Neural crest cell (in vitro differentiated cells): Measurements from ENCODE around the gene CIAO2B. TPM values are rescaled to one million over a fixed set of nuclear protein-coding genes. Genes with fewer than 3 reads are reported as not detected.

Experiments used
- DNase-seq: peaks from one replicate; pipeline ENCODE4 v3.0.0; 2021; ENCODE audit warnings: low read depth, mixed read lengths, low spot score
- H3K27ac Mint-ChIP-seq: one replicate; pipeline ENCODE4 v1.8.0; 2021; ENCODE audit warnings: mild to moderate bottlenecking, mixed read lengths; ENCODE audit not compliant: unreplicated experiment
- H3K27me3 Mint-ChIP-seq: 2 replicates; pipeline ENCODE4 v1.8.0; 2021; ENCODE audit warnings: low read depth, mild to moderate bottlenecking, mixed read lengths
- H3K36me3 Mint-ChIP-seq: 2 replicates; pipeline ENCODE4 v1.8.0; 2021; ENCODE audit warnings: low read depth, mild to moderate bottlenecking, mixed read lengths
- H3K4me1 Mint-ChIP-seq: 2 replicates; pipeline ENCODE4 v1.8.0; 2021; ENCODE audit warnings: mixed read lengths
- H3K4me3 Mint-ChIP-seq: one replicate; pipeline ENCODE4 v1.8.0; 2021; ENCODE audit warnings: mild to moderate bottlenecking, mixed read lengths
- H3K9me3 Mint-ChIP-seq: 2 replicates; pipeline ENCODE4 v1.8.0; 2021; ENCODE audit warnings: mixed read lengths
- CTCF ChIP-seq: fragments of 200-600 bp; sonication (generic); conservative IDR thresholded peaks from 2 replicates; pipeline ENCODE4 v1.5.0; 2021; ENCODE audit warnings: antibody characterized with exemption, mild to moderate bottlenecking
- total RNA-seq: library from RNA; stranded (reverse); gene quantifications from 2 replicates; pipeline ENCODE4 v1.2.1, GENCODE V29; 2021

Gene CIAO2B
- total RNA-seq, 1 donor from 2014 or later, result 73.8 TPM

- DNase-seq, result no peak
- peaks cover 16% of the 10 kb centered on the region for H3K4me1 Mint-ChIP-seq
- no peaks in the 10 kb centered on the region for H3K9me3 Mint-ChIP-seq
- no peak overlapping the region for H3K27ac Mint-ChIP-seq
- no peak for TF ChIP-seq CTCF
- peaks cover 57% of the 10 kb centered on the region for H3K27me3 Mint-ChIP-seq
- H3K36me3 Mint-ChIP-seq, result no peaks in the 10 kb centered on the region
- H3K4me3 Mint-ChIP-seq, result peak overlapping the region; percentile 49
These were observed 6.1 kb downstream of the CIAO2B start for GRCh38 chr16:66927918-66928649.

- DNase-seq, result no peak
- Mint-ChIP-seq H3K4me3 (peak overlapping the region; percentile 44), H3K27me3 (peaks cover 64% of the 10 kb centered on the region), H3K27ac (no peak overlapping the region), H3K4me1 (peaks cover 7% of the 10 kb centered on the region), H3K9me3 (no peaks in the 10 kb centered on the region), H3K36me3 (no peaks in the 10 kb centered on the region)
- TF ChIP-seq CTCF, result no peak
These were observed 7.2 kb downstream of the CIAO2B start for GRCh38 chr16:66926961-66927436.

GRCh38 chr16:66926171-66926947 lies 7.8 kb downstream of the CIAO2B start:
- Mint-ChIP-seq H3K27ac (no peak overlapping the region), H3K27me3 (peaks cover 69% of the 10 kb centered on the region), H3K9me3 (no peaks in the 10 kb centered on the region), H3K4me1 (peaks cover 7% of the 10 kb centered on the region), H3K36me3 (no peaks in the 10 kb centered on the region), H3K4me3 (peak overlapping the region; percentile 44)
- DNase-seq, result no peak
- no peak for TF ChIP-seq CTCF

- Mint-ChIP-seq H3K27me3 (peaks cover 74% of the 10 kb centered on the region), H3K27ac (no peak within 1 kb of the TSS), H3K4me1 (peaks cover 7% of the 10 kb centered on the region), H3K4me3 (peak within 1 kb of the TSS; percentile 15), H3K36me3 (no peaks in the 10 kb centered on the region), H3K9me3 (no peaks in the 10 kb centered on the region)
- no peak for TF ChIP-seq CTCF
- no peak for DNase-seq
These were observed 8.8 kb downstream of the CIAO2B start, which contains the start of gene RRAD for GRCh38 chr16:66925322-66925840. Gene RRAD, minus strand, starts transcription at chr16:66925535. Its CDS starts 356 bp downstream, at chr16:66925179.

GRCh38 chr16:66924527-66925321 lies 9.5 kb downstream of the CIAO2B start:
- Mint-ChIP-seq H3K4me1 (peaks cover 7% of the 10 kb centered on the region), H3K4me3 (no peak overlapping the region), H3K36me3 (no peaks in the 10 kb centered on the region), H3K27ac (no peak overlapping the region), H3K27me3 (peaks cover 74% of the 10 kb centered on the region), H3K9me3 (no peaks in the 10 kb centered on the region)
- peak; percentile 43 for DNase-seq
- peak; percentile 56 for TF ChIP-seq CTCF
